G401 (cell line): ENCODE data around the gene NCS1. TPM values are rescaled to one million over a fixed set of nuclear protein-coding genes. Genes with fewer than 3 reads are reported as not detected.
"Not testable (repeated sequence)": the region's sequence is repeated elsewhere in the genome, so short reads cannot be mapped to it uniquely, and the experiment has no call there.

Experiments
- DNase-seq: peaks from one replicate; pipeline ENCODE4 v3.0.0-alpha.2; 2015; ENCODE audit warnings: low spot score
- in situ Hi-C: cut with HindIII; loops from 2 replicates; pipeline ENCODE4 v1.10.0; 2016; ENCODE audit warnings: low sequenced_read_pairs, mixed read lengths
- total RNA-seq: library from RNA; depleted of rRNA; stranded (reverse); fragments of >200 nt; shearing (Covaris generic); gene quantifications from 2 replicates; pipeline ENCODE4 v1.2.3, GENCODE V29; 2014; rRNA removed

NCS1 gene
- total RNA-seq, 1 experiment from 2014 or later, result 44.9 TPM

DNA sequence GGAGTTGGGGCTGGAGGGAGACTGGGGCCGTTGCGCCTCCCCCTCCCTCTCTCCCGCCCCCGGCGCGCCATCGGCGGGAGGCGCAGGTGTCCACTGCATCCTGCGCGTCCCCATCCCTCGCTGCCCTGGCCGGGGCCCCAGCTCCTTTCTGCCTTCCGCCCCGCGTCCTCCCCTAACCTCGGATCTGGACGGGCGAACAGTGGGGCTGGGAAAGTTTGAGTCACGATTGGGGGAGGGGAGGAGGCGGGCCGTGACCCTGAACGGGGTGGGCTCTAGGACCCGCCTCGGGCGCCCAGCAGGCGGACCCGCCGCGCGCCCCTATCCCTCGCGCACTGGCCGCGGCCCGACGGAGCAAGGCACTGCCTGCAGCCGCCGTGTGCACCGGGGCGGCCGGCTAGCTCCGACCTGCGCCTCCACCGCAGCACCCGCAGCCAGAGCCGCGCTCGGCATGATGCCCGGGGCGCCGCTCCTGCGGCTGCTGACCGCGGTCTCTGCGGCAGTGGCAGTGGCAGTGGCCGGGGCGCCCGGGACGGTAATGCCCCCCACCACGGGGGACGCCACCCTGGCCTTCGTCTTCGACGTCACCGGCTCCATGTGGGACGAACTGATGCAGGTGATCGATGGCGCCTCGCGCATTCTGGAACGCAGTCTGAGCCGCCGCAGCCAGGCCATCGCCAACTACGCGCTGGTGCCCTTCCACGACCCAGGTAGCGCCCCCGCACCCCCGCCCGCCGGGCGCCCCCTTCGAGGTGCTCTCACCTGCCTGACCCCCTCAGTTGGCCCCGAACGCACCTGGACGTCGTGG is 93.4 kb downstream of the NCS1 start, which contains the start of gene HMCN2:
HMCN2 (plus strand) TSS at position 330 of the 805 bp plus-strand sequence; CDS start at position 449, 119 bp downstream.
- DNase-seq, result no peak
- in situ Hi-C loops, result no loop called here

DNA sequence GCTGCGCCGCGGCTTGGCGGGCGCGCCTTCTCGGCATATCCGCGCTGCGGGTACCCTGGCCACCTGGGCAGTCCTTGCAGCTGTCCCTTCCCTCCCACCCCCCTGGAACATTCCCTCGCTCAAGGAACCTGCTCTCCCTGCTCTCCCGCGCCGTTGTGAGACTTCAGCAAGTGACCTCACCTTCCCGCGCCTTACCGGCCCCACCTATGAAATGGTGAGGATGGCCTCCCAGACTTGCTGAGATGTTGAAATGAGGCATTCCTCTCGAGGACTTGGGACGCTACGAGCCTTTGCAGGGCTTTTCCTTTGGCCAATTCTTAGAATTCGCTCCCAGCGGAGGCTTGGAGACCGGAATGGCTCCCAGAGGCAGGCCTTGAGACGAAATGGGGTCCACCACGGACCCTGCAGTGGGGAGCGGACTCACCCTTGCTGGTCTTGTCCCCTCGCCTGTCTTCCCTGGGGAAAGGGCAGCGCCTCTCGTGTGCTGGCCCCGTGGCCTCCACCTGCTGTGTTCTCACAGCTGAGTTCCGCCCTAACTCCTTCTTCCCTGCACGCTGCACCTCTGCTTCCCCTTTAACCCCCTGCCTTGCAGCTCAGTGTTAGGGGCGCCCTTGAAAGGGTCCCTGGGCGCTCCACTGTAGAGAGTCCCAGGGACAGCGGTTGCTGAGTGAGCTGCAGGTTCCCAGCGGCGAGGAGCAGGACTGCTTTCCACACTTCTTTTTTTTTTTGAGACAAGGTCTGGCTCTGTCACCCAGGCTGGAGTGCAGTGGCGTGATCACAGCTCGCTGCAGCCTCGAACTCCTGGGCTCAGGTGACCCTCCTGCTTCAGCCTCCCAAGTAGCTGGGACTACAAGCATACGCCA is 94.3 kb downstream of the NCS1 start:
- in situ Hi-C loops, result no loop called here

DNA sequence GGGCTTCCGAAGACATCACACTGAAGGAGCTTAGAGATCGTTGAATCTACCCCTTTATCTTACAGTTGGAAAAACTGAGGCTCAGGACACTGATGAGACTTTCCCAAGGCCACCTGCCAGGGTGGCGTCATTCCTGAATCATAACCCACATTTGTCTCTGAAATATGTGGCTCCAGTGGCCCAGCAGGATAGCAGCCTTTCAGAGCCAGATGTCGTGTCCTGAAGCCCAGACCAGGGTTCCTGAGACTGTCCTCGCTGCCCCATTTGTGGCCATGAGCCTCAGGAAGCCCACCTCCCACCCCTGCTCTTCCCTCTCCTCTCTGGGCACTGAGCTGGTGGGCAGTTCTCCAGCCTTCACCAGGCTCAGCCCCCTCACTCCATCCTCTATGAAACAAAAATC is 95.7 kb downstream of the NCS1 start:
- DNase-seq, result no peak
- in situ Hi-C loops, result no loop called here

More for the DNA sequence above, 94.3 kb downstream of the NCS1 start:
- DNase-seq, result no peak

DNA sequence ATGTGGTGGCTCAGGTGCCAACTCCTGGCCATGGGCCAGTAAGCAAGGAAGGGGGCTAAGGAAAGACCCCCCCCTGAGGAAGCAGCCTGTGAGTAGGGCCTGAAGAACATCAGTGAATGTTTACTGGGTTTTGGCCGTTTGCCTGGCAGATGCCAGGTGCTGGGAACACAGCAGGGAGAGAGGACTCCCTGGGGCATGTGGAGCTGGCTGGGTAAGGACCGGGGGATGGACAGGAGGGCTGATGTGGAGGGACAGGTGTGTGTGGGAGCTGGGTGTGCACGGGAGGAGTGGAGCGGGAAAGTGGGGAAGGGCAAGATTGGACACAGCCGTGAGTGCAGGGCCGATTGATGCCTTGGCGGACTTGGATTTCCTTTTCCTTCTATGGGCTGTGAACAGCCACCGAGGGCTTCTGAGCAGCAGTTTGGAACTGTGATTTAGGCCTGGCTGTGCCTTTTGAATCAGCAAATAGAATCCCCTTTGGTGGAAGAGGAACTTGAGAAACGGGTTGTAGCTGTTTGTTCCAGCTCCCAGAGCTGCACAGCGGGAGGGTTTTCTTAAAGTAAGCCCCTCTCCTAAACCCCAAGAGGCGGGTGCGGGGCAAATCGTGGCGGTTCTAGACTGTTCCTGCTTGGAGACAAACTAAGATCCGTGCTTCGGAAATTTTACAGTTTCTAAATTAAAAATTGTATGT is 96.5 kb downstream of the NCS1 start:
- in situ Hi-C loops, result no loop called here
- peak; percentile 4 for DNase-seq

DNA sequence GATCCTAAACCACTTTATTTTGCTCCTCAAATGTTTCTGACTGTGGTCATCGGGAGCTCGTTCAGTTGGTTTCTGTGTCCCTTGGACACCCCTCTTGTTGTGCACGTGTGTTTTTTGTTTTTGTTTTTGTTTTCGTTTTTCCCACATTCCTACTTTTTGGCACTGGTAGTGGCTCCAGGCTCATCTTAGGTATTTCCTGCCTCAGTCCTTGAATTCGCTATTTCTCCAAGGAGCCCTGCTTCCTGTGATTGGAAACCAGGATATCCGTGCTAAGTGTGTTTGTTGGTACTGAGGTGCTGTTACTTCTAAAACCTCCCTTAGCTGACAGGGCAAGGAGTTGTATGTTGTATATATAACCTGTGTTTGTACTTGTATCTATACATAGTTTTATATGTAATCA is 99.3 kb downstream of the NCS1 start:
- DNase-seq, result no peak
- in situ Hi-C loops, result no loop called here

DNA sequence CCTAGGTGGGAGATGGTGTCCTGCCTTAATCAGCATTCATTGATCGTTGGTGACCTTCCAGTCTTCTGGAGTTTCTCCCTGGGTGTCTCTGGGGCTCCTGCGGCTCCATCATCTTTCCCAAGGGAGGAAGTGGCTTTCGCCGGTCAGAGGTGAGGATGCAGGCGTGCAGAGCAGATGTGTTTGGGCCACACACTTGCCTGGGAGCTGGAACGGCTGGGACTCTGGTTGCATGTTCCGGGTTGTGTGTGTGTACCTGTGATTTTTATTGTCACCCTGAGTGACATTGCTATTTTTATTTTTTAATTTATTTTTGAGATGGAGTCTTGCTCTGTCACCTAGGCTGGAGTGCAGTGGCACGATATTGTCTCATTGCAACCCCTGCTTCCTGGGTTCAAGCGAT is 103.0 kb downstream of the NCS1 start:
- no peak for DNase-seq
- in situ Hi-C loops, result no loop called here

DNA sequence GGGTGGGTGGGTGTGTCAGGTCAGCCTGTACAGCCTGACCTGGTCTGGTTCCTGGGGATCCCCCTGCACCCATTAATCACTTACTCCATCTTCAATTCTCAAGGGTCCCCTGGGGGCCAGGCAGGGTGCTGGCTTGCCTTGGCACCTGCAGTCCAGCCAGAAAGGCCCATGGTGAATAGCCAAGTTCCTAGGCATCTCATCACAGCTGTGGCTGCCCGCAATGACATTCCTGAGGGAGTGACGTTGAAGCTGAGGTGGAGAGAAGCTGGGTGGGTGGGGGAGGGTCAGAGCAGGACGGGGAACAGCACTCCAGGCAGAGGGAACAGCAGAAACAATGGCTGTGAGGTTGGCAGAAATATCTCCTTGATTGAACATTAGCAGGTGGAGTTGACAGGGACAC is 103.9 kb downstream of the NCS1 start:
- DNase-seq, result no peak
- in situ Hi-C loops, result no loop called here

DNA sequence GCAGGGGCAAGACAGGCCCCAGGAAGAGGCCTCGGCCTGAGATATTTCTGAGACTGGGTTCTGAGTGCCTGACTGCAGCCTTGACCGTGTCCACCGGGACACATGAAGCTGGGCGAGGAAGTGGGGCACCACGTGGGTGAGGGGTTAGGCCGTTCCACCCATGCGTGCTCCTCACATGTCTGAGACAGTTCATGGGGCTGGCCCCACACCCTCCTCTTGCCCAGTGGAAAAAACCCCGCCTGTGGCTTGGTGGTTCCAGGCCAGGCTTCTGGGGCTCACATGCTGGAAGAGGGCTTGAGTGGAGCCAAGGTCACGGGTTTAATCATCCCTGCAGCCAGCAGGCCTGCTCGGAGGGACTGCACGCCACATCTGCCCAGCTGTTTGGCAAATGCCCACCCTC is 104.8 kb downstream of the NCS1 start:
- in situ Hi-C loops, result no loop called here
- no peak for DNase-seq

DNA sequence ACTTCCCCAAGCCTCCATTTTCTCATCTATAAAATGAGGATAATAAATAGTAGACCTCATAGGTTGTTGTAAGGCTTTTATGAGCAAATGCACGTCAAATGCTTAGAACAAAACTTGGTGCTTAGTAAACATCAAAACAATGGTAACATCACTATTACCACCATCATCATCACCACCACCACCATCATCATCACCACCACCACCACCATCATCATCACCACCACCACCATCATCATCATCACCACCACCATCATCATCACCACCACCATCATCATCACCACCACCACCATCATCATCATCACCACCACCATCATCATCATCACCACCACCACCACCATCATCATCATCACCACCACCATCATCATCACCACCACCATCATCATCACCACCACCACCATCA is 105.3 kb downstream of the NCS1 start:
- in situ Hi-C loops, DNase-seq: not testable (repeated sequence)

DNA sequence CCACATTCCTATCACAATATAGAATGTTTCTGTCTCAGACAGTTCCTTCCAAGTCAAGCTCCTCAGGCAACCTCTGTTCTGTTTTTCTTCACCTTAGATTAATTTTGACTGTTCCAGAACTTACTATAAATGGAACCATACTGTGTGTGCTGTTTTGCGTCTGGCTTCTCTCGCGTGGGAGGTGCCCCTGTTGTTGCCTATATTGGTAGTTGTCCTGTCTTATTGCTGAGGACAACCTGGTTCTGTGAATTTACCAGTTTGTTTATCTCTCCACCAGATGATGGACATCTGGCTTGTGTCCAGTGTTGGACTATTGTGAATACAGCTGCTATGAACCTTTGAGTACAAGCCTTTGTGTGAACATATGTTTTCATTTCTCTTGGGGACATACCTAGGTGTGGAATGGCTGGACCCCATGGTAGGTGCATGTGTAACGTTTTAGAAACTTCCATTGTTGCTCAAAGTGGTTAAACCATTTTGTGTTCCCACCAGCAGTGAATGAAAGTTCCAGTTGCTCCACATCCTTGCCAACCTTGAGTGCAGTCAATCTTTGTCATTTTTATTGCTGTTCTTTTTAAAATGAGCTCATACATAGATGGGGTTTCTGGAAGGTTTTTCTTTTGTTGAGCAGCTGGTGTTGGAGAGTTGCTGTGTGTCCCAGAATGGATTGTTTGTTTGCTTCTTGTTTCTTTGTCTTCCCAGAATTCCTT is 111.5 kb downstream of the NCS1 start:
- no peak for DNase-seq
- in situ Hi-C loops, result no loop called here

DNA sequence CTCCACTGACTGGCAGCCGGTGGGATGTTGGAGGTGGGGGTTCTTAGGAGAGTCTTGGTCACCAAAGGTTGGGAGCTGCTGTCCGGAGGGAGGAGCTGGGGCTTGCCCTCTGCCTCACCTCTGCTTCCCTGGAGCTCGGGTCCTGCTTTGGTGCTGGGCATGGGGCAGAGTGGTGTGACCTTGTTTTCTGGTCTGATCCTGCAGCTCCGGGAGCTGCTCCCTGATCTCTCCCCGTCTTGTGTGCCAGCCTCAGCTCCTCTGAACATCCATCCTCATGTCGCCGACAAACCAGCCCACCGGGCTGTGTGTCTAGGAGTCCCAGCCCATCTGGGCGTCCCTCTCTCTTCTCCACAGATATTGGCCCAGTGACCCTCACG is 112.0 kb downstream of the NCS1 start:
- in situ Hi-C loops, result no loop called here
- DNase-seq, result no peak

DNA sequence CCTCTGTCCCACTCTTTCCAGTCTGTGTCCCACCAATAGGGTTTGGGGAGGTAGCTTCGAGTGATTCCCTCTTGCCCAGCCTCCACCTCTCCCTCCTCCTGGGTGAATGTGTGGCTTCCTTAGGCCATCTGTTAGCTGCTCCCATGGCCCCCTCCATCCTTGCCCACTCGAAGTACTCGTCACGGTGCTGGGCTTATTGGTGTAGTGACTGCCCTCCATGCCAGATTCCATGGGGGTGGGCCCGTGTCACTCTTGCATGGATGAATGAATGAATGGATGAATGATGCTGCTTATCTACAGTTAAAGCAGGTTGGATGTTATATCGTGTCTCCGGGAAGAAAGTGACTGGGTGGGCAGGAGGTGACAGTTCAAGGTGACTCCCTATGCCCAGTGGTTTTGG is 112.5 kb downstream of the NCS1 start:
- in situ Hi-C loops, result no loop called here
- DNase-seq, result no peak

DNA sequence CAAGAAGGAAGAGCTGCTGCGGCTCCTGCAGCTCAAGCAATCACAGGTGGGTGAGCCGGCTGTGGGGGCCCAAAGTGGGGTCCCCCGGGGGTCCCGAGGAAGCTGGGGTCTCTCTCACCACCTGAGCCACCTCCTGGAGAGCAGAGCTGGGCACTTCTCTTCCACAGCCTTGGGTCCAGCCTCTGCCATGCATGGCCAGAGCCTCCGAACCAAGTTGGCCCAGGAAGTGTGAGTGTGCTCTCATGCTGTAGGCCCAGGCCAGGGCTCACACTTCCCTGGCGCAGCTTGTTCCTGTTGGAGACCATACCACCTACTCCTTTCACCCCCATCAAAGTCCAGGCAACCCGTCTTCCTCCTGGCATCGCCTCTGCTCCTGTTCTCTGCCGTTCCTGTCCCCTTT is 113.1 kb downstream of the NCS1 start:
- in situ Hi-C loops, result no loop called here
- DNase-seq, result no peak

DNA sequence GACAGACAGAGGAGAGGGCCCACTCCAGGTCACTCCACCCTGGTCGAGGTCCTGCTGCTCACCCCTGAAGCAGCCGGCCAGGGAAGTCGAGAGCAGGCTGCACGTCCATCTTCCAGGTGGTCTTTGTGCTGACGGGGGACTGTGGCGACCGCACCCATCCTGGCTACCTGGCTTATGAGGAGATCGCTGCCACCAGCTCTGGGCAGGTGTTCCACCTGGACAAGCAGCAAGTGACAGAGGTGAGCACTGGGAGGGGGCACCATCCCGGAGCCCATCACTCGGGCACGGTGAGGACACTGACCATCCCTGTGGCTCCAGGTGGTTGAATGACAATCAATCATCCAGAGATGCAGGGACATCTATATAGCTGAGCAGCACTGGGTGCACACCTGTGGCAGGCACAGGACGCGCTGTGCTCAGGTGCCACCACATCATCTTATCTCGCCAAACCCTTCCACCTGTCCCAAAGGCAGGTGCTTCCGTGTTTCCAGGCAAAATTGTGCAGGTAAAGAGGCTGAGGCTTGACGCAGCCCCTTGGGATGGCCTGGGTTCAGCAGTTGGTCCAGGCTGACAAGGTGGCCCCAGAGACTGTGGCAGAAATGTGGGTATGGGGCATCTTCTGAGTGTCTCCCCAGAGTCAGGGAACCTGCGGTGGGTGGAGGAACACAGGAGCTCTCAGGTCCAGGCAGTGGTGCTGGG is 114.0 kb downstream of the NCS1 start:
- in situ Hi-C loops, result no loop called here
- no peak for DNase-seq

Other genes with a start within 250 kb of the NCS1 start
- 7.5 and 16.6 TPM in 2 replicates for gene FNBP1, start 129.2 kb upstream of the NCS1 start, total RNA-seq
- 8.6 and 9.7 TPM in 2 replicates for gene GPR107, start 118.5 kb upstream of the NCS1 start, total RNA-seq
- 0.07 TPM in 1 of 2 replicates, not detected in the other for gene HMCN2, start 93.4 kb downstream of the NCS1 start, total RNA-seq